HG03521 (cell line): Measurements from ENCODE around the gene HDGFL2.

Experiments
- ATAC-seq: cut with Tn5 transposase; IDR thresholded peaks from one replicate; pipeline ENCODE4 v1.9.1; 2021; ENCODE audit warnings: mild to moderate bottlenecking, moderate library complexity; ENCODE audit not compliant: unreplicated experiment

HDGFL2 gene

GRCh38 chr19:4444765-4445741 lies 27.0 kb upstream of the HDGFL2 start:
- ATAC-seq = no peak

GRCh38 chr19:4445963-4446703 lies 26.0 kb upstream of the HDGFL2 start:
- ATAC-seq = no peak

DNA sequence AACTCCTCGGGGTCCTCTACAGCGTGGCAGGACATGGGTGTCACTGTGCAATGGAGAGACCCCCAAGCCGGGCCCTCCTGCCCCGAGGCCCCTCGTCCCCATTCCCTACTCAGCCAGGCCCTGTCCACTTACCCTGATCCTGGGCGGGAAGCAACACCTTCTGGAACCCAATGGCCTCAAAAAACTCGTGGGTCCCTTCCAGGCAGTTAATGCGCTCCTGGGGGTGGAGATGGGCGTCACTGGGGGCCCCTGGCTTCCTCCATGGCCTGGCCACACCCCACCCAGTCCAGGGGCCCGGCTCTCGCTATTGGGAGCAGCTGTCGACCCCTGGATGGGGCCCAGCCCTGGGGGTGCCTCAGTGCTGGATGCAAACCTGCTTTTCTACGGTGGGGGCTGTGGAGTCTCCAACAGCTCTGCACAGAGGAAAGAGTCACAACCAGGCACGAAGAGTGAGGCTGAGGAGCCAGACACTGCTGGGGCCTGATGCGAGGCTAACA lies 25.3 kb upstream of the HDGFL2 start:
- no peak for ATAC-seq

GRCh38 chr19:4447327-4448146 lies 24.6 kb upstream of the HDGFL2 start:
- no peak for ATAC-seq

GRCh38 chr19:4448147-4448985 lies 23.7 kb upstream of the HDGFL2 start:
- no peak for ATAC-seq

GRCh38 chr19:4449022-4449638 lies 23.0 kb upstream of the HDGFL2 start:
- ATAC-seq = no peak

GRCh38 chr19:4449639-4450028 lies 22.5 kb upstream of the HDGFL2 start:
- ATAC-seq = no peak

DNA sequence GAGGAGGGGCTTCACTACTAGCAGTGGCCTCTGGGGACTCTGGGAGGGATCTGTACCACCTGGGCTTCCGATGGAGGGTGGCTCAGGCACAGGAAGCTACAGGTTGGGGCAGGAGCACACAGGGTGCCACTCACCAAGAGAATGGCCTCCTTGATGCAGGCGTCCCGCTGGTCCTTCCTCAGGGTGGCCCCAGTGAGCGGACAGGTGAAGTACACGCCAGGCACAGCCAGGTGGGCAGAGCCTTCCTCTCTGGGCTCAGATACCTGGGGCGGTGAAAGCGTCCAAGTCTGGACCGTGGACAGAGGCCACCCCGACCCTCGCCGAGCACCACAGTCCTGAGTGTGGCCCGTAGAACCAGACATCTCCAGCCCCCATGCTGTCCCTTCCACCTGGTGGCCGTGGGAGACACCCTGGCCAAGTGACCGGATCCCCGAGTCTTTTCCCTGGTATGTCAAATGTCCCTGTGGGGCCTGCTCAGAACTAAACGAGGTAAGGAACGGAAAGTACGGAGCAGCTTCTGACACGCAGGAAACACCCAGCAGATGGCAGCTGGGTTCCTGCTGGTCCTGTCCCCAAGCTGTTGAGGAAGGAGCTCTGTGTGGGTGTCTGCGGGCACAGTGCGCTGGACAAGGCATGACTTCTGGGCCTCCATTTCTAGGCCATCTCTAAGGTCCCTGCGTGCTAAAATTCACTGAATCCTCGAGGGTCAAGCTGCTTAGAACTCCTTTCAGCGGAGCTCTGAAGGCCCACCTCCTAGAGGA lies 19.7 kb upstream of the HDGFL2 start:
- no peak for ATAC-seq

GRCh38 chr19:4453232-4454179 lies 18.6 kb upstream of the HDGFL2 start:
- ATAC-seq = no peak

- ATAC-seq = no peak
Measured at GRCh38 chr19:4454747-4455718, 17.1 kb upstream of the HDGFL2 start.

- ATAC-seq = no peak
Measured at GRCh38 chr19:4455719-4456475, 16.2 kb upstream of the HDGFL2 start.

- ATAC-seq = no peak
Measured at GRCh38 chr19:4456476-4456842, 15.6 kb upstream of the HDGFL2 start.

GRCh38 chr19:4456843-4457653 lies 15.0 kb upstream of the HDGFL2 start:
- peak; percentile 6 for ATAC-seq

DNA sequence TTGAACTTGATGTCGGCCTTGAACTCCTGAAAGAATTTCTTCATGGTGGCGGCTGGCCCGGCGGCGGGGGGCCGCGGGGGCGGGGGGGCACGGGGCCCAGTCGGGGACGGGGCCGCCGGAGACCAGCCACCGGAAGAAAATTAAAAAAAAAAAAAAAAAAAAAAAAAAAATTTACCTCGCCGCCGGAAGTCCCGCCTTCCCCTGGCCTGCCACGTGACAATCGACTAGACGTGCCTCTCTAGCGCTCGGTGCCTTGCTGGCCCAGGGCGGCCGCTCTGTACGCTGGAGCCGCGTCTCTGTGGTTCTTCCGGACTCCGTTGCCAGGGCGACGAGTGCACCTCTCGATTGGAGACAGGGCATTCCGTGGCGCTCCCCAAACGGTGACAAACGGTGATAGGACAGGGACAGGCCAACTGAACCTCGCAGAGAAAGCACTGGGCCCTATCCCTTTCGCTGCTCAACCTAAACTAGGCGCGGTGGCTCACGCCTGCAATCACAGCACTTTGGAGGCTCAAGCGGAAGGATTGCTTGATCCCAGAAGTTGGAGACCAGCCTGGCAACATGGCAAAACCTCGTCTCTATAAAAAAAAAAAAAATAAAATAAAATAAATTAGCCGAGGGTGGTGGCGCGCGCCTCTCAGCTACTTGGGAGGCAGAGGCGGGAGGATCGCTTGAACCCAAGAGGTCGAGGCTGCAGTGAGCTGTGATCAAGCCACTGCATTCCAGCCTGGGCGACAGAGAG lies 14.3 kb upstream of the HDGFL2 start, which contains the start of gene UBXN6:
Gene UBXN6, minus strand, starts transcription at position 141 of the 742 bp plus-strand sequence. Its CDS starts 97 bp downstream, at position 44.
- peak; percentile 94 for ATAC-seq
